Keratinocyte (primary cell): Measurements from ENCODE around the gene GRWD1. TPM values are rescaled to one million over a fixed set of nuclear protein-coding genes. Genes with fewer than 3 reads are reported as not detected.

Experiments
- DNase-seq: peaks from one replicate; pipeline ENCODE4 v3.0.0-alpha.2; 2011; ENCODE audit warnings: low read depth, missing footprints, low spot score
- FAIRE-seq: peaks from 2 replicates; lab custom pipeline; 2011; peaks lifted over from hg19 to GRCh38; lab: Jason Lieb, UNC
- H2AFZ ChIP-seq: 2 replicates; pipeline ENCODE4 v1.6.0; 2012; ENCODE audit warnings: low read length, control low read depth, inconsistent platforms; ENCODE audit not compliant: control insufficient read depth
- H3K27ac ChIP-seq: 2 replicates; pipeline ENCODE4 v1.5.1; 2011; ENCODE audit warnings: low read length; ENCODE audit not compliant: control insufficient read depth, insufficient read depth
- H3K27me3 ChIP-seq: 3 replicates; pipeline ENCODE4 v1.6.0; 2011; ENCODE audit warnings: low read length; ENCODE audit not compliant: control insufficient read depth, insufficient read depth; ENCODE audit errors: extremely low read depth
- H3K36me3 ChIP-seq, 2 experiments: 2 replicates in 1 of 2; 3 replicates in 1 of 2; pipeline ENCODE4 v1.5.1; 2011; ENCODE audit warnings: low read length in 2 of 2, mild to moderate bottlenecking in 1 of 2; ENCODE audit not compliant: control insufficient read depth in 2 of 2, insufficient read depth in 2 of 2; ENCODE audit errors: extremely low read depth in 1 of 2
- H3K4me1 ChIP-seq: 3 replicates; pipeline ENCODE4 v1.5.1; 2011; ENCODE audit warnings: low read length; ENCODE audit not compliant: control insufficient read depth, insufficient read depth; ENCODE audit errors: extremely low read depth
- H3K4me2 ChIP-seq: 3 replicates; pipeline ENCODE4 v1.6.0; 2011; ENCODE audit warnings: low read depth, low read length; ENCODE audit not compliant: control insufficient read depth, insufficient read depth; ENCODE audit errors: extremely low read depth
- H3K4me3 ChIP-seq, 3 experiments: fragments of 200-600 bp in 1 of 3; sonication (generic) in 1 of 3; 2 replicates in 2 of 3; 3 replicates in 1 of 3; pipeline ENCODE4 v1.5.1; 2011 to 2016; ENCODE audit warnings: low read length in 3 of 3, mild to moderate bottlenecking in 3 of 3, control low read depth in 2 of 3, inconsistent platforms in 1 of 3, low read depth in 1 of 3, mixed read lengths in 1 of 3, mixed run types in 1 of 3, moderate library complexity in 1 of 3; ENCODE audit not compliant: control insufficient read depth in 2 of 3, insufficient read depth in 2 of 3; ENCODE audit errors: extremely low read depth in 1 of 3
- H3K79me2 ChIP-seq: 2 replicates; pipeline ENCODE4 v1.6.0; 2012; ENCODE audit warnings: low read length; ENCODE audit not compliant: control insufficient read depth, insufficient read depth
- H3K9ac ChIP-seq: 3 replicates; pipeline ENCODE4 v1.6.0; 2011; ENCODE audit warnings: low read length; ENCODE audit not compliant: control insufficient read depth, insufficient read depth; ENCODE audit errors: extremely low read depth
- H3K9me1 ChIP-seq: 3 replicates; pipeline ENCODE4 v1.6.0; 2011; ENCODE audit warnings: low read length; ENCODE audit not compliant: control insufficient read depth, insufficient read depth; ENCODE audit errors: extremely low read depth
- H3K9me3 ChIP-seq: 2 replicates; pipeline ENCODE4 v1.5.1; 2012; ENCODE audit warnings: low read depth, low read length; ENCODE audit not compliant: control insufficient read depth
- H4K20me1 ChIP-seq: 3 replicates; pipeline ENCODE4 v1.6.0; 2011; ENCODE audit warnings: low read length; ENCODE audit not compliant: control insufficient read depth, insufficient read depth; ENCODE audit errors: extremely low read depth
- EZH2 ChIP-seq: IDR thresholded peaks from one replicate; pipeline ENCODE4 v1.6.1; 2012; ENCODE audit warnings: inconsistent platforms, mild to moderate bottlenecking, low read length, moderate library complexity
- dilution Hi-C: fragments of 300-500 bp; cut with MboI; formaldehyde crosslinking; loops from one replicate; pipeline ENCODE4 v1.7.0; 2020; ENCODE audit warnings: low sequenced_read_pairs; ENCODE audit not compliant: extremely low pct_ligation_motif_present
- polyA plus RNA-seq, 5 experiments: library from polyadenylated mRNA; depleted of rRNA in 3 of 5; stranded (reverse) in 3 of 5; stranded (forward) in 1 of 5; unstranded in 1 of 5; fragments of >200 nt; gene quantifications; 1 replicate in 1 of 5; 2 replicates in 3 of 5; 3 replicates in 1 of 5; pipeline versions ENCODE4 v1.2.1 to v1.2.3, GENCODE V29; 2011 to 2012; ENCODE audit warnings: missing spikeins in 2 of 5, low read depth in 1 of 5, low replicate concordance in 1 of 5
- TF ChIP-seq, protein P1 (sequence below), 3 experiments: IDR thresholded peaks in 1 of 3; conservative IDR thresholded peaks in 1 of 3; optimal IDR thresholded peaks in 1 of 3; 2 replicates in 2 of 3; 3 replicates in 1 of 3; pipeline versions ENCODE3 to v1.5.1; 2011; ENCODE audit warnings: low read length in 3 of 3, mild to moderate bottlenecking in 3 of 3, moderate library complexity in 2 of 3, control low read depth in 1 of 3, inconsistent platforms in 1 of 3; ENCODE audit not compliant: insufficient read depth in 2 of 3; ENCODE audit errors: extremely low read depth in 1 of 3

GRWD1 gene
- polyA plus RNA-seq, 1 donor (not counting 4 experiments of a cell fraction or from before 2014, with no cell fraction given): 26.1 TPM

DNA sequence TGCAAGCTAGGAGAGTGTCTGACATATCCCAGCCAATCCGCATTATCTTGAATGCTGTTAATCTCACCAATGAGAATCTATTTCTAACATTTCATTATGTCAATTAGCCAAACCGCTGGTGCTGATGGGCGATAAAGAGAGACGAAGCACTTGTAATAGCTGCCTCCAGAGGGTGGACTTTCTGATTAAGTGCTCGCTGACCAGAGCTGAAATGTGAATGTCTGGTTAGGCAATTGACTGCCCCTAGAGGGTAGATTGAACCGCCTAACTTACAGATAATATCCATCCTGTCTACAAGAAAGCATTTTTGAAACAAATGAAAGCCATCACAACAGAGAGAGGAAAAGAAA is 552 bp upstream of the GRWD1 start:
- DNase-seq (peak; percentile 77), FAIRE-seq (no peak)
- TF ChIP-seq EZH2: no peak
- TF ChIP-seq, protein P1, sequence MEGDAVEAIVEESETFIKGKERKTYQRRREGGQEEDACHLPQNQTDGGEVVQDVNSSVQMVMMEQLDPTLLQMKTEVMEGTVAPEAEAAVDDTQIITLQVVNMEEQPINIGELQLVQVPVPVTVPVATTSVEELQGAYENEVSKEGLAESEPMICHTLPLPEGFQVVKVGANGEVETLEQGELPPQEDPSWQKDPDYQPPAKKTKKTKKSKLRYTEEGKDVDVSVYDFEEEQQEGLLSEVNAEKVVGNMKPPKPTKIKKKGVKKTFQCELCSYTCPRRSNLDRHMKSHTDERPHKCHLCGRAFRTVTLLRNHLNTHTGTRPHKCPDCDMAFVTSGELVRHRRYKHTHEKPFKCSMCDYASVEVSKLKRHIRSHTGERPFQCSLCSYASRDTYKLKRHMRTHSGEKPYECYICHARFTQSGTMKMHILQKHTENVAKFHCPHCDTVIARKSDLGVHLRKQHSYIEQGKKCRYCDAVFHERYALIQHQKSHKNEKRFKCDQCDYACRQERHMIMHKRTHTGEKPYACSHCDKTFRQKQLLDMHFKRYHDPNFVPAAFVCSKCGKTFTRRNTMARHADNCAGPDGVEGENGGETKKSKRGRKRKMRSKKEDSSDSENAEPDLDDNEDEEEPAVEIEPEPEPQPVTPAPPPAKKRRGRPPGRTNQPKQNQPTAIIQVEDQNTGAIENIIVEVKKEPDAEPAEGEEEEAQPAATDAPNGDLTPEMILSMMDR (optimal IDR thresholded peaks at IDR 0.05 in 1 of 3, IDR thresholded peaks at IDR 0.05 in 1 of 3, conservative IDR thresholded peaks at IDR 0.05 in 1 of 3; ENCODE audit: extremely low read depth in 1 of 3, insufficient read depth in 2 of 3, low read length in 3 of 3): peak; percentile 55 to 79 (median 58)
- Histone ChIP-seq H2AFZ (peak overlapping the region; percentile 81), H3K9me3 (no peaks in the 10 kb centered on the region), H3K9ac (peak overlapping the region; percentile 95), H4K20me1 (no peaks in the 10 kb centered on the region), H3K4me1 (peaks cover 19% of the 10 kb centered on the region), H3K4me3 (peak overlapping the region; percentile 72 to 92 (median 91)), H3K27me3 (peaks cover 25% of the 10 kb centered on the region), H3K79me2 (peaks cover 20% of the 10 kb centered on the region), H3K27ac (peak overlapping the region; percentile 87), H3K4me2 (peak overlapping the region; percentile 96), H3K9me1 (no peaks in the 10 kb centered on the region), H3K36me3 (peaks cover 10 to 18% of the 10 kb centered on the region in 2 experiments)
- dilution Hi-C loops: no loop called here

DNA sequence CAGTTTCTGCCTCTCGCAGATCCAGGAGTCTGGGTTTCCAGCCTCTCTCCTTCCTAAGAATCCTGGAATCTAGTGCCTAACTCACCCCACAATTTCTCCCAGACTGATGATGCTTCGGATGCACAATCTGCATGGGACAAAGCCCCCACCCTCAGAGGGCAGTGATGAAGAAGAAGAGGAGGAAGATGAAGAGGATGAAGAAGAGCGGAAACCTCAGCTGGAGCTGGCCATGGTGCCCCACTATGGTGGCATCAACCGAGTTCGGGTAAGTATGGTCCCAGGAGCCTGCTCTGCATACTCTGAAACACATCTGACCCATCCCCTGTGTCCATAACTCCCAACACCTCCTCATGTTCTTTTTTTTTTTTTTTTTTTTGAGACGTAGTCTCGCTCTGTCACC is 796 bp downstream of the GRWD1 start:
- H3K9me1 ChIP-seq: no peaks in the 10 kb centered on the region
- peaks cover 19% of the 10 kb centered on the region for H3K4me1 ChIP-seq
- H3K36me3 ChIP-seq: peaks cover 18 to 31% of the 10 kb centered on the region in 2 experiments
- H3K4me2 ChIP-seq: peak overlapping the region; percentile 96
- TF ChIP-seq EZH2: no peak
- TF ChIP-seq, protein P1 (optimal IDR thresholded peaks at IDR 0.05 in 1 of 3, IDR thresholded peaks at IDR 0.05 in 1 of 3, conservative IDR thresholded peaks at IDR 0.05 in 1 of 3; ENCODE audit: extremely low read depth in 1 of 3, insufficient read depth in 2 of 3, low read length in 3 of 3): no peak
- no peak for FAIRE-seq
- dilution Hi-C loops: no loop called here
- DNase-seq: no peak
- peaks cover 24% of the 10 kb centered on the region for H3K79me2 ChIP-seq
- H3K4me3 ChIP-seq: peak overlapping the region; percentile 72 to 92 (median 91)
- H3K9me3 ChIP-seq: no peaks in the 10 kb centered on the region
- H3K27me3 ChIP-seq: peaks cover 23% of the 10 kb centered on the region
- H4K20me1 ChIP-seq: peaks cover 1% of the 10 kb centered on the region
- no peak overlapping the region for H2AFZ ChIP-seq
- peak overlapping the region; percentile 95 for H3K9ac ChIP-seq
- peak overlapping the region; percentile 87 for H3K27ac ChIP-seq
